GM18519 (cell line): ENCODE measurements around the gene IL13.
A peak's percentile ranks its signal among the peaks of the same experiment; 100 is the strongest.

Experiments used
- ATAC-seq: cut with Tn5 transposase; IDR thresholded peaks from one replicate; pipeline ENCODE4 v1.9.1; 2021; ENCODE audit warnings: mild to moderate bottlenecking, moderate library complexity; ENCODE audit not compliant: unreplicated experiment, low FRiP score

IL13 gene

DNA sequence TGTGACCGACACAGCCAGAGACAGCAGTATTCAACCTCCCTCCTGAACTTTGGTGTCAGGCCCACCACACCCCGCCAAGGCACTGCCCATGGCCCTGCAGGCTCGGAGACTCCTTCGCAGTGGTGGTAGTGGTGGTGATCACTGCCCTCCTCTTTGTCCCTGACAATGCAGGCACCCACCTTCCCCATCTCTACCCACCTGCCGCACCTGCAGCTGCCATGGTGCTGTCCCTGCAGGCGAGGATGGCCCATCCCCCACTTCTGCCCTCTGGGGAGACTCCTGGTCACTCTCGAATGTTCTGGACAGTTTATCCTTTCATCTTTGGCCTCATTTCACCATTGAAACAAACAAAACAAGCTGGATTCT is 11.5 kb downstream of the IL13 start:
- ATAC-seq: no peak

DNA sequence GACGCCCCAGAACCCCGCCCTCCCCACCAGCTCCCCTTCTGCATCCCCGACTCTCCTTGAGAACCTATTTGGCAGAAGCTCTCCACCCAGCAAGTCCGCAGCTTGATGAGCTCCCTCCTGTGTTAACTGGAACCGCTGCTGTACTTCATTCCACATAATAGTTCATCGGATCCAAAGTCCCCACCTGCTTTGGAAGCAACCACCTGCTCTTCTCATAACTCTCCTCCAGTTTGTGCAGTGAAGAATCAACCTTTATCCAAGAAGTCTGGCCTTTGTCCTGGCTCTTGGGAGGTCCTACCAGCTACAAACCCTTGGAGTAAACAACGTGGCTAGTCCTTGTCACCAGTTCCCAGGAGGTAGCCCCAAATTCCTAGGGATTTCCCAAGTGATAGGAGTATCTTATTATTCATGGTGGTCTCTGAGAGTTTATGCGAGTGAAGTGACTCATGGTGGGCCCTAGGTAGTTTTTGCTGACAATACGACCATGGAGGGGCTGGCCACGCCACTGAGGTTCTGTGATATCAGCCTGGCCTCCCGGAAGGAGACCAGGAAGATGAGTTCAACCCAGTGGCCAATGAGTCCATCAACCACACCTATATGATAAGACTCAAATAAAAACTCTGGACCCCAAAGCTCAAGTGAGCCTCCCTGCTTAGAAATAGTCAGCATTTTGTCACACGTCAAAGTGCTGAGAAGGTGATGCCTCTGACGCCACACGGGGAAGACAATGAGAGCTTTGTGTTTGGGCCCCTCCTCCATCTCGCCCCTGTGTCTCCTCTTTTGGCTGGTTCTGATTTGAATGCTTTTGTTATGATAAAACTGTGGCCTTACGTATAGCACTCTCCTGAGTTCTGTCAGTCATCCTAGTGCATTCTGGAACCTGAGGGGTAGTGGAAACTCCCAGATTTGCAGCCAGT is 12.3 kb downstream of the IL13 start:
- ATAC-seq: no peak

DNA sequence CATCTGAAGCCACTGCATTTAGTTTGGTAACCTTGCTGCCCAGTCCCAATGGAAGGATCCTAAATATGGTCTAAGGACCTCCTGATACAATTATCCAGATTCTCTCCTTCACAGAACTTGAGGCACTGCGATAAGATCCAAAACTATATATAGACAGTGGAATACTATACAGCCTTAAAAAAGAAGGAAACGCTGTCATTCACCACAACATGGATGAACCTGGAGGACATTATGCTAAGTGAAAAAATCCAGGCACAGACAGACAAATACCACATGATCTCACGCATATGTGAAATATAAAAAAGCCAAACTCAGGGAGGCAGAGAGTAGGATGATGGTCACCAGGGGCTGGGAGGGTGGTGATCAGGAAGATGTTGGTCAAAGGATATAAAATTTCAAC is 13.0 kb downstream of the IL13 start:
- no peak for ATAC-seq

DNA sequence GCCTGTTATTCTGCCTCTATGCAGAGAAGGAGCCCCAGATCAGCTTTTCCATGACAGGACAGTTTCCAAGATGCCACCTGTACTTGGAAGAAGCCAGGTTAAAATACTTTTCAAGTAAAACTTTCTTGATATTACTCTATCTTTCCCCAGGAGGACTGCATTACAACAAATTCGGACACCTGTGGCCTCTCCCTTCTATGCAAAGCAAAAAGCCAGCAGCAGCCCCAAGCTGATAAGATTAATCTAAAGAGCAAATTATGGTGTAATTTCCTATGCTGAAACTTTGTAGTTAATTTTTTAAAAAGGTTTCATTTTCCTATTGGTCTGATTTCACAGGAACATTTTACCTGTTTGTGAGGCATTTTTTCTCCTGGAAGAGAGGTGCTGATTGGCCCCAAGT is 15.5 kb downstream of the IL13 start:
- no peak for ATAC-seq

DNA sequence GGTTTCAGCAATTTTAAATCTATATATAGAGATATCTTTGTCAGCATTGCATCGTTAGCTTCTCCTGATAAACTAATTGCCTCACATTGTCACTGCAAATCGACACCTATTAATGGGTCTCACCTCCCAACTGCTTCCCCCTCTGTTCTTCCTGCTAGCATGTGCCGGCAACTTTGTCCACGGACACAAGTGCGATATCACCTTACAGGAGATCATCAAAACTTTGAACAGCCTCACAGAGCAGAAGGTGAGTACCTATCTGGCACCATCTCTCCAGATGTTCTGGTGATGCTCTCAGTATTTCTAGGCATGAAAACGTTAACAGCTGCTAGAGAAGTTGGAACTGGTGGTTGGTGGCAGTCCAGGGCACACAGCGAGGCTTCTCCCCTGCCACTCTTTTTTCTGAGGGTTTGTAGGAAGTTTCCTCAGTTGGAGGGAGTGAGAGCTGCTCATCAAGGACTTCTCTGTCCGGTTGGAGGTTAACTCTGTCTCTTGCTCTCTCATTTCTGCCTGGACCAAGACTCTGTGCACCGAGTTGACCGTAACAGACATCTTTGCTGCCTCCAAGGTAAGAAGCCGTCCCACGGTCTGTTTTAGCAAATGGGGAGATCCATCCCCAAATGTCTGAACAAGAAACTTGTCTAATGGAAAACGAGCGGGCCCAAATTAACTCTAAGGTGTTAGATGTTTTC is 16.1 kb downstream of the IL13 start, which contains the start of gene IL4:
IL4 (plus strand) TSS at position 51 of the 692 bp plus-strand sequence; CDS start at position 113, 62 bp downstream.
- no peak for ATAC-seq

DNA sequence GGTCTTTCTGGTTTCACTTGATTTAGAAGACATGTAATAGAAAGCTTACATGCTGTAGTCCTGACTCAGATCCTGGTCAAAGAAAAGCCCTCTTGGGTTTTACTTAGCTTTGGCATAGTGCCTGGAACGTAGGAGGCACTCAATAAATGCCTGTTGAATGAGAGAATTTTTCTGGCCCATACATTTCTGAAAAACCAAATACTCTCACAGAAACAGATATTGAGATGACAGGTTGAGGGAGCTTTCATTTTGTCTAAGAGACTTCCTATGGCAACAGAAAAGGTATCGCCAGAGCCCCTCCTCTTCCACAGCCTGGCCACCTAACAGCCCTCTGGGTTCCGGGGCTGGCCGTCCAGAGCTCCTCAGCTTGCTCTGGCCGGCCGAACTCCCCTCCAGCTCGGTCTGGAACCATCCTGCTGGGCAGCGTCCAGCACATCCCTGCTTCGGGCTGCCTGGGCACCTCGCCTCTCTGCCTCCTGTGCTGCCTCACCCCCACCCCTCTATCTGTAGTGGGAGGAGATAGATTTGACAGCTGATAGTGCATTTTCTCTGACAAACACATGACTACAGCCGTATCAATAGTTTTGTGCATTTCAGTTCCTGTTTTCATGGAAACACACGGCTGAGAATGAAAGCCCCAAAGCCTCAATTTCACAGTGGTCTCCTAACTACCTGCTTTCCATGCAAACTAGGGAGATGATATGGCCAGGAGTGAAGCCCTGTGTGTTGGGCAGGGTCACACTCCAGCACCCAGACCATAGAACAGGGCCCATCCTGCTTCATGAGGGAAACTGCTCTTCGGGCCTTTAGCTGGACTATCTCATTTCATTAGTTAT is 16.9 kb downstream of the IL13 start:
- ATAC-seq: peak; percentile 64

DNA sequence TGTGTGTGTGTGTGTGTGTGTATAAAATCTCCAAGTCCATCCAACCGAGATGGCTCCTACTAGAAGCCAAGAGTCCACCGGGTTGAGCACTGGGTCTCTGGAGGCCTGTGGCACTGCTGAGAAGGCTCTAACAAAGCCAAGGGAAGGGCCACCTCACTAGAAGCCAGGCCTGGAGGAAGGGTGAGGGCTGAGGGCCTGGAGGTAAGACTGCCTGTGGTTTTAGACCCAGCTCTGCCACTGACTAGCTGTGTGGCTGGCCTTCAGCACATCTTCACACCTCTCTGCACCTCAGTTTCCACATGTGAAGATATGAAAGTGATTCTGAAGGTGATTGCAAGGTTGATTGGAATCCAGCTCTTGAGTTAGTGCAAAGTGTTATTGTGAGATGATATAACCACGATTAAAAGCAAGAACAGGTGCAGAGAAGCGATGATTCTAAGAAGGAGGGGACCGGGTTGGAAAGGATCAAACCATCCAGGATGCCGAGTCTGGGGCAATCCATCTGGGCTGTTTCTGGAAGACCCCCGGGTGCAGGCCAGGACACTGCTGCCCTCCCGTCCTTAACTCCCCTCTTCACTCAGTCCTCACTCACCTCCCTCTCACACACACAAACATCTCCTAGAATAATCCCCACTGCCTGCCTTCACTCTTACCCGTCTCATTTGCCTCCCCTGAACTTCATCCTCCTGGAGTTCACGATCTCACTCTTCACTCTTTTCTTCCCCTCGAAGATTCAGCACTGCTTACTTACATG is 18.1 kb downstream of the IL13 start:
- ATAC-seq: no peak

DNA sequence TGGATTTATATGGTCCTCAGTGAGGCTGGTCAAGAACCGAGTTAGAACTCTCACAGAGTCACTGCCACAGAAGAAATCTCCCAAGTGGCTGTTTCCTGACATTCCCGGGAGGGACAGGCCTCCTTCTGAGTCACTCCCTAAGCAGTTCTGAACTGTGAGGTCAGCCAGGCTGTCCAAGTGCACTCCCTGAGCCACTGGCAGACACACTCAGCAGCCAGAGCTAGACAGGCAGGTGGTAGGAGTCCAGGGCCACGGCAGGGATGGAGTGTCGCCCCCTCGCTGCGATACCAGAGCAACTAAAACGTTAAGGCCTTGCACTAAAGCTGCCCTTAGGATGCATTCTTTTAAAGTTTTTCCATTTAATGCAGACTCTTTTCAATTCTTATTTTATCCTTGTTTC is 19.2 kb downstream of the IL13 start:
- ATAC-seq: no peak

DNA sequence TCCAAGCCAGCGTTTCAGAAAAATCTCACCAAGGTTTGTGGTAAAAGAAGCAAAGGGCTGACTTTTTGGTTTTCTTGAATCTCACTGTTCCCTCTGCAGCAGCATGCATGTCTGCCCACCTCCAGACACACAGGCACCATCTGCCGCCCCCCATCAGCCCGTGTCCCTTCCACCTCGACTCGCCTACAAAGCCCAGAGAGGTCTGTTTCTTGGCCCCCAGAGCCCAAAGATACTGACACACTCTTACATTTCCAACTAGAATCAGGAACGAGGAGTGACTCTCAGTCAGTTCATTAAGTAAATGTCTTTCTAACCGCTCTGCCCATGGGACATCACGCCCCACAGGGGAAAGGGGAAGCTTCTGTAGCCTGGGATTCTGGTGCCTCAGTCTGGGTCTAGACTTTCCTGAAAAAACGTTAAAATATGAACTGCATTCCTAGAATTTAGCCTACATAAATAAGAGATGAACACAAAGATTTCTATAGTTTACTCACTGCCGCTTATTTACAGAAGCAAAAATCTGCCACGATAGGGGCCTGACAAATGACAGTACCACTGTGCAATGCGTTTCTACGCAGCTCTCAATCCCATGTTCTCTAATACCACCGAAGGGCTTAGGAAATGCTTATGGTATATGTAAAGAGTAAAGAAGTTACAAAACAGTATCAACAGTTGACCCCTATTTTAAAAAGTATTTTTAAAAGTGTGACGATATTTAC is 19.9 kb downstream of the IL13 start:
- no peak for ATAC-seq

DNA sequence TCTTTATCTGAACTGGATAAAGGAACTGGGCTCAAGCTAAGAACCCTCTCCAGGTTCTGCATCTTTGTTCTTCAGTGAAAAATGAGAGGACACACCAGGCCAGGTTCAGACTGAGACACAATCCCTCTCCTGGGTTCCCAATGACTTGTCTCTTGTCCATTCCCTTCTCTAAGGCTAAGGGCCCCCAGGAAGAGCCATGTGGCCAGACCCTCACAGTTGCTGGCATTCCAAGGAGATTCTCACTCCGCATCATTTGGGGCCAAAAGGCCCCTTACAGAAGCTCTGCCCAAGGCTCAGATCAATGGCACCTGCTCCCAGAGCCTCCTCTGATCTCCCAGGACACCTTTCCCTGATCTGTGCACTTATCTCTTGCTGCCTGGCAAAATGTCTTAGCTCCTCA is 20.8 kb downstream of the IL13 start:
- no peak for ATAC-seq

DNA sequence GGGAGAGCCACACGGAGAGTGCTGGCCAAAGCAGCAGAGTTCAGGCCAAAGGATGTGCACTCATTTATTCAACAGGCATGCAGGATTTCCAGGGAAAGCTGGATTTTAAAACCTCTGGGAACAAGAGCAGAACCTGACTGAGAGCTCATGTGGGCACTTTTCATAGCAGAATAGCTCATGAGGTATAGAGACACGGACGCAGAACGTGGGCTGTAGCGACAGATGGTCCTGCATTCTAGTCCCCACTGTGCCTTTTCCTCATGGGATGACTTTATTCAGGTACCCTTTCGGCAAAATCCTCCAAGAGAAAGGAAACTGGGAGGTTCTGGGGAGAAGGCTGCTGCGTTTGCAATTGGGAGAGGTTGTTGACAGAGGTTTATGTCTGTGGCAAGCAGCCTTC is 21.2 kb downstream of the IL13 start:
- no peak for ATAC-seq

DNA sequence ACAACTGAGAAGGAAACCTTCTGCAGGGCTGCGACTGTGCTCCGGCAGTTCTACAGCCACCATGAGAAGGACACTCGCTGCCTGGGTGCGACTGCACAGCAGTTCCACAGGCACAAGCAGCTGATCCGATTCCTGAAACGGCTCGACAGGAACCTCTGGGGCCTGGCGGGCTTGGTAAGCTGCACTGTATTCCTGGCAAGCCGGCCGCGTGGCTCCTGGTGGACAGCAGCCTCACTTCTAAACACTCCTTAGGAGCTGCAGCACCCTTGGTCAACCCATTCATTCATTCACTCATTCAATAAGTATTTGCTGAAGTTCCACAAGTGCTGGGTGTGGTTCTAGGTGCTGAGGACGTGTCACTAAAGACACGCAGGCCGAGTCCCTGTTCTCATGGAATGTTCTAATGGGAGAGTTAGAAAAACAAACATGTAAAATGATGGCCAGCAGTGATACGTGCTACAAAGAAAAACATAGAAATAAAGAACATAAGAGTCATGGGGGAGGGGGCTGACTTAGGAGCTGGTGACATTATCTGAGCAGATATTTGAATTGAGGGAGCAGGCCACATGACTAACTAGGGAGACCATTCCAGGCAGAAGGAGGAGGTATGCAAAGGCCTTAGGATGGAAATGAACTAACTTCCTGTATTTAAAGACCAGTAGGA is 21.9 kb downstream of the IL13 start:
- no peak for ATAC-seq

DNA sequence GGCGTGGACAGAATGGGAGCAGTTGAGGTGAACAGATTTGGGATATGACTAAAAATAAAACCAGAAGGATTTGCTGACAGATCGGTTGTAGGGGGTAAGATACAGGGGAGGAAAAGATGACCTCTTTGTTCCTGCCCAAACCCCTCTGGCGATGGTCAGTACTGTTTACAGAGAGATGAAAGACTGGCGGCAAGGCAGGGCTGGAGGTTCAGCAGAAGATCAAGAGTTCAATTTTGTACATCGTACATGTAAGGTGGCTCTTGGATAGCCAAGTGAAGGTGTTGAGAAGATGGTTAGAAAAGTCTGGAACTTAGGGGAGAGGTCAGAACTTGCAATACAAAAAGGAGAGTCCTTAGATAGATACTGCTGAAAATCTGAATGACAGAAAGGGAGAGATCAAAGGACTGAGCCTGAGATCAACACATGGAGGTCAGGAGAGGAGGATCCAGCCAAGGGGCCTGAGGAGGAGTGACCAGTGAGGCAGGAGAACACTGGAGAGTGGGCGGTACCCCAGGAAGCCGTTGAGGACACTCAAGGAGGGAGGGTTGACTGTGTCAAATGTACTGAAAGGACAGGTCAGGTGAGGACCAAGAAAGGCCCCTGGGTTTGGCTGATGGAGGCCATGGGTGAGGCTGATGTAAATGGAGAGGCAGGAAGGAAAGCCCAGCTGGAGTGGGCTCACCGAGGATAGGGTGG is 23.0 kb downstream of the IL13 start:
- no peak for ATAC-seq

DNA sequence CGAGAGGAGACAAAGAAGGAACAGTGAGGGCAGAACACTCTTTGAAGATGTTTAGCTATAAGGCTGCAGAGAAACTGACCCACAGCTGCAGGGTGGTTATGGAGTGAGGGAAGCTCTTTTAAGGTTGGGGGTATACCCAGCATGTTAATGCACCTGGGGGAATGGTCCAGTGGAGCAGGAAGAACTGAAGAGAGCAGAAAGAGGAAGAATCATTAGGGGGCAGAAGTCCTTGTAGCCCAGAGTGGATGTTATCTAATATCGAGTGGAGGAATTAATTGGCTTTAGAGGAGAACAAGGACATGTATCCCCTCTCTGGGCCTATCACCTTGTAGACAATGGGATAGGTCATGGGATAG is 23.5 kb downstream of the IL13 start:
- ATAC-seq: no peak

DNA sequence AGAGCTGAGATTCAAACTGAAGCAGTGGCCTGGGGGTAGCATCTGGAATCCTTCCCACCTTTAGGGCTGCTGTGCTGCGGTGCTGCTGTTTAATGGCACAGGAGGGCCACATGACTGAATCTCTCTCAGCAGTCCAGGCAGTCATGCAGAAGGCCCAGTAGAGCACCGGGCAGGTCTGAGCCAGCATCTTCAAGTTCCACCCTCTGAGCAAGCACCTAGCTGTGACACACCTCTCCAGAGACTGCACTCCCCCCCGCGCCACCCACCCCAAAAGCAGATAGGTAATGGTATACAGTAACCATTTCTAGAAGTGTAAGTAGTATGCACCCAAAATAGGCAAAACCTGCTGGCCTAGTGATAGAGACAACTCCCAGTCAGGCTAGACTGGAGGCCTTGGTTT is 24.0 kb downstream of the IL13 start:
- no peak for ATAC-seq

DNA sequence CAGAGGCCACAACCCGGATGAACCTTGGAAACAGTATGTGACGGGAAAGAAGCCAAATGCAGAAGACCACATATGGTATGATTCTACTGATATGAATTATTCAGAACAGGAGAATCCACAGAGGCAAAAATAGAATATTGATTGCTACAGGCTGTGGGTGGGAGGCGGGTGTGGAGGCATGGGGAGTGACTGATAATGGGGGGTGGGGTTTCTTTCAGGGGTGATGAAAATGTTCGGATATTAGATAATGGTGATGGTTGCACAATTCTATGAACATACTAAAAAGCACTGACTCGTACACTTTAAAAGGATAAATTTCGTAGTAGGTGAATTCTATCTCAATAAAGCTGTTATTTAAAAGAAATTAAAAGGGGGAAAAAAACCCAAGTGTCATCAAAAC is 26.5 kb downstream of the IL13 start:
- no peak for ATAC-seq

DNA sequence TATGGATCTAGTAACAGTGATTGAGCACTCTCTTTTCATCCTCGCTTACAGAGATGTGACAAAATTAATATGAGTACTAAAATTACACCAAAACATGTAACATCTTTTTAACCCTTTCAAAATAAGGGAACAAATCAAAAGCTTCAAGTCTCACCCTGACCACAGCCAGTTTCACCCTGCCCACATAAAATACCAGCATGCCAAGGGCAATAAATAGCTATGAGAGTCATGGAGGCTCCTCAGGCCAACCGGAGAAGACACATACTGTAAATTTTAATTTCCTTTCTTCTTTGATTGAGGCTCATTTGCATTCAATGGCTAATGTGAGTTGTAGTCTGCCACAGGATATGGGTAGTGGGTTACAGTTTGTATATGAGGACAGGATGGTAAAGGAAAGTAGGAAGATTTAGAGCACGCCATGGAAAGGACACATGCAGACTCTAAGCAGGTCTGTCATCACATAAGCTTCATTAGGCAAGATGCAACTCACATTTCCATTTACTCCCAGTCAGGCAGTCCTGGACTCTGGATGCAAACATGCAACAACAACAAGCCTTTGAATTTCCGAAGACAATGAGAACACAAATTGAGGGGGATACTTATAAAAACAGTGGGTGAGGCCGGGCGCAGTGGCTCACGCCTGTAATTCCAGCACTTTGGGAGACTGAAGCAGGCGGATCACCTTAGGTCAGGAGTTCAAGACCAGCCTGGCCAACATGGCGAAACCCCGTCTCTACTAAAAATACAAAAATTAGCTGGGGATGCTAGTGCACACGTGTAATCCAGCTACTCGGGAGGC is 27.1 kb downstream of the IL13 start:
- no peak for ATAC-seq

DNA sequence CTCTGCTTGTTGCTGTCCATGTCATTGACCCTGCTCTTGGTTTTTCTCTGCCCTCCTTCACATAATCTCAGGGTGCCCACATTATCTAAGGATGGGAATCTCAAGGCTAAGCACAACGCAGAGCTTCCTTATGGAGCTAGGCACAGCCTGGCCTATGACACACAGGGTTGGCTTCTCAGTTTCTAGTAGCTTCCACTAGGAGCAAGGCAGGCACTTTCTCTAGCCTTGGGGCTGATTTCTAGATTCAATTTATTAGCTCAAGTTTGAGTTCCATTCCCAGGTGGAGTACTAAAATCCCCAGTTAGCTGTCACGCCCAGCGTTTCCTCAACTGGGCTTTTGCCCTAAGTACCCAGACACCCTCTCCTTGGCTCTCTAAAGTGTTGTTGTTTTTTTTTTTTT is 28.2 kb downstream of the IL13 start:
- ATAC-seq: no peak
